Stimulated activated CD4-positive, alpha-beta T cell treated with anti-CD3 and anti-CD28 coated beads, TNF-alpha, amount 100 ng/mL, for 48 hours (primary cell): ENCODE data around the gene LUC7L3.

ENCODE experiments used
- DNase-seq, 3 donors: peaks; one replicate each; pipeline ENCODE4 v3.0.0-alpha.2; 2020; ENCODE audit warnings: low read depth in 3 of 3

The LUC7L3 gene

DNA sequence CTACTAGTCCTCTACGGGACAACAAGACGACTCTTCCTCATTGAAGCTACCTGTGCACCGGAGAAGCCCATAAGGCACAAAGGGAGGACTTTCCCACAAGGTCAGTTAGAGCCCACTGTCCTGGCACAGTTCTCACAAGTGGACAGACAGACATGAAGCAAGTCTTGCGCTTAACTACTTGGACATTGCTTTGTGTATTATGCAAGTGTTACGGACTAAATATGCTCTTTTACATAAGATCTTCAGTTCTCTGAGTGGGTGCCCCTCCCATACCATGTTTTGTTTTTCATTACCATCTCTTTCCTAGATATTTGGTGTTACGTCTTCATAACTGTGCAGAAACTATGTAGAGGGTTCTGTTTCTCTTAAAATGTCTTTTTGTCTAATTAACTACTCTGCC lies 29.8 kb downstream of the LUC7L3 start:
- DNase-seq = no peak

GRCh38 chr17:50754521-50754920 lies 35.1 kb downstream of the LUC7L3 start:
- DNase-seq = no peak

GRCh38 chr17:50758524-50758923 lies 39.1 kb downstream of the LUC7L3 start:
- DNase-seq = no peak

- no peak for DNase-seq
These were observed 39.7 kb downstream of the LUC7L3 start for GRCh38 chr17:50758989-50759544.

GRCh38 chr17:50762177-50762576 lies 42.8 kb downstream of the LUC7L3 start:
- DNase-seq = no peak

- no peak for DNase-seq
These were observed 44.5 kb downstream of the LUC7L3 start for GRCh38 chr17:50763716-50764475.

GRCh38 chr17:50764734-50765149 lies 45.3 kb downstream of the LUC7L3 start:
- DNase-seq = no peak

DNA sequence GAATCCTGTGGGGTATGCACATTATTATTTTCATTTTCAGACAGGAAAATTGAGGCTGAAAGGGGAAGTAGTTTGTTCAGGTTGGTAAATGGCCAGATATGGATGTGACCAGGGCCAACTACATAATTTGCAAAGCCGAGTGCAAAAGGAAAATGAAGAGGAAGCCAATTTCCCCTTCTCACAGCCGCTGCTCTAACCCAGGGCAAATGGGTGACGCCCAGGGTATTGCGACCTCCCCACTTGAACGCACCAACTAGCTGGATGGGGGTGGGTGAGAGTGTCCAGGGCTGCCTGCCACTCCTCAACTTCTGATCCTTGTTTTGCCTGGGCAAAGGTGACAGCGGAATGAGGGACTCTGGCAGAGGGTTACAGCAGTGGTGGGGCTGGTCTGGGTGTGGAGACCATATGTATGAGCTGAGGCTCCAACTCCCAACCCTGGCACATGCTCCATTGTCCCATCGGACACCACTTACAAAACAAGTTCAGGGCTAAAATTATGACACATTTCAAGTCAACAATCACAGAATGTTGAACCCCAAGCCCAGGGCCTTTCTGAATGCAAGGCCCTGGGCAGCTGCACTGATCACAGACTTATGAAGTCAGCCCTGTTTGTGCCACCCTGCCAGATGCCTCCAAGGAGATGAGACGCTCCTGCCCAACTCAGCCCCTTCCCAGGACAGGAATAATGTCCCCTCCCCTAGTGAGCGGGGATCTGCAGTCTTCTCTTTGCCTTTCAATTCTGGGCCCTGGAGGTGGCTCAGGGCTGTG lies 46.2 kb downstream of the LUC7L3 start:
- no peak for DNase-seq

- no peak for DNase-seq
These were observed 47.0 kb downstream of the LUC7L3 start for GRCh38 chr17:50766222-50767023.

DNA sequence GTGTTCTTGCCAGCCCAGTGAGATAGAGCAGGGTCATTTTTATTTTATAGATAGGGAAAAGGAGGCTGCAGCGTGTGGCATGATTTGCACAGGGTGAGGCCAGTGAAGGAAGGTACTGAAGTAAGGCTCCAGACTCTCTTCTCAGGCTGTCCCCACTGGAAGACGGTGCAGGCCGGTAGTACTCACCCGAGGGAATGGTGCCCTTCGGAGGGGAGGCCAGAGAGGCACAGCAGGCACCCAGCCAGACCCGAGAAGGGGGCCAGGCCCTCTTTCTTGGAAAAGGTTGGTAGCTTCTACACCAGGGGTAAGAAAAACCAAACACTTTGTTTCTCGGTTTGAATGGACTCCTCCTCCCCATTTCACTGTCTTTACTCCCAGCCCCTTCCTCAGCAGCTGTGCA lies 47.6 kb downstream of the LUC7L3 start:
- no peak for DNase-seq

DNA sequence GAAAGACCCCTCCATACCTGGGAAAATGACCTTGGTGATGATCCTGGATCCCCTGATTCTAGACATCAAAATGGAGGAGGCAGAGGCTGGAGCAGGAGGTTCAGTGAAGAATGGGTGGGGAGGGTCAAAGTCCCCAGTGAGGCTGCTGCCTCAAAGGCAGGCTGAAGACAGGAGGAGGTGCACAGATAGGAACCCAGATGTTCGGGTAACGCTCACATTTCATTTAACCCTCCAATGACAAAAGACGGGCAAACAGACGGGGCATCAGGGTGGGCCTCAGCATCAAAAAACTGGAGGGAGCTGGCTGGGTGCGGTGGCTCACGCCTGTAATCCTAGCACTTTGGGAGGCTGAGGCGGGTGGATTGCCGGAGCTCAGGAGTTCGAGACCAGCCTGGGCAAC lies 48.0 kb downstream of the LUC7L3 start, which contains the start of gene ANKRD40CL:
TSS of gene ANKRD40CL (minus strand) at position 73 of the 400 bp plus-strand sequence. CDS start 605 bp downstream, outside the sequence.
- no peak for DNase-seq

DNA sequence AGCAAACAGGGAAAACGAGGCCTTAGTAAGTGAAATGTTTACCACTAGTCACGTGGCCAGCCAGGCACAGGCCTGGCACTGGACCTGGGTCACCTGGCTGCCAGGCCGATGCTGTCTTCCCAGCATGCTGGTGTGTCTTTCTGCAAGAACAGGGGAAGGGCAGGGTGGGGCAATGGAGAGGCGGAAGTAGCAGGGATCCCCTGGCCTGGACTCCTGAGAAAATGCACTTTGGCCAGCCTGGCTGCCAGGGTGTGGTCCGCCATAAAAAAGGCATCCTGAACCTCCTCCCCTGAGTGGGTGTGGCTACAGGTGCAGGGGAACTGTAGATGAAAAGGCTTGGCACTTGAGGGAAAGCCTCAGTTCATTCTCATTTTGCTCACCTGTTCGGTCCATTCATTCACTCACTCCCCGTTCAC lies 49.0 kb downstream of the LUC7L3 start:
- DNase-seq = no peak

DNA sequence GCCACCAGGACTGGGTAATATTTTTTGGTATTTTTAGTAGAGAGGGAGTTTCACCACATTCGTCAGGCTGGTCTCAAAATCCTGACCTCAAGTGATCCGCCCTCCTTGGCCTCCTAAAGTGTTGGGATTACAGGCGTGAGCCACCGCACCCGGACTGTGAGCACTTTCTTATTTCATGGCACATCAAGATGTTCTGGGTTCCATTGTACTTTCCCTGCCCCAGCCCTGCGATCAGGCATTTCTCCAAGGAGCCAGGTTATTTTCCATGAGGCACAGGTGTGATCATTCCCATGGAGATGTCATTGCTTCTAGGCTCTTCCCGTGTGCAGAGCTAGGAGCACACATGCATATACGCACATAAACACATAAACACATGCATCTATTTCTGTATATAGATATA lies 50.5 kb downstream of the LUC7L3 start:
- DNase-seq = no peak

GRCh38 chr17:50770346-50770745 lies 50.9 kb downstream of the LUC7L3 start:
- DNase-seq = no peak

DNA sequence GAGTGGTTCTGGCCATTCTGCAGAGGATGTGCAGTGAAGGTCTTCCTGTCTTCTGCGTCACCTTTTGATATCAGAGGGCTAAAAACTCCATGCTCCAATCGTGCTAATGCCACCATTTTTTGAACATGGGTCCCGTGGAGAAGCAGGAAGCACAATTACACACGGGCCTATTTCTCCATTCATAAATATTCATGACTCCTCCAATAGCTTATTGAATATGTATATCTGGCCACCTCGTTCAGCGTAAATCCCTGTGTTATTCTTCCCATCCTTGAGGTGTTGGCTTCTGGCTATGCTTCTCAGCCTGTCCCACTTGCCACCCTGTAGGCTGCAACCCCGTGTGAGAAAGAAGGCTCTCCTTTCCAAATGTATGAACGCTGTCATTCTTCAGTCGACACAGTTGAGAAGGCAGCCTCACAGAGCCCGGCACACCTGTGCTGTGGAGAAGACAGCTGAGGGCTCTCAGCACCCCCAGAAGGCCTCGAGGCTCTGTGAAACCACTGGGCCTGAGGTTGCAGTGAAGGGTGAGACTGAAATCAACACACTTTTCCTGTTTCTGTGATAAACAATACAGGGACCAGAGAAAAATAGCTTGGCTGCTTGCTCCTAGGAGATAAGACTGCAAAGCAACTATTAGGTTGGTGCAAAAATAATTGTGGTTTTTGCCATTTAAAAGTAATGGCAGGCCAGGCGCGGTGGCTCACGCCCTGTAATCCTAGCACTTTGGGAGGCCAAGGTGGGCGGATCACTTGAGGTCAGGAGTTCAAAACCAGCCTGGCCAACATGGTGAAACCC lies 52.8 kb downstream of the LUC7L3 start:
- no peak for DNase-seq

DNA sequence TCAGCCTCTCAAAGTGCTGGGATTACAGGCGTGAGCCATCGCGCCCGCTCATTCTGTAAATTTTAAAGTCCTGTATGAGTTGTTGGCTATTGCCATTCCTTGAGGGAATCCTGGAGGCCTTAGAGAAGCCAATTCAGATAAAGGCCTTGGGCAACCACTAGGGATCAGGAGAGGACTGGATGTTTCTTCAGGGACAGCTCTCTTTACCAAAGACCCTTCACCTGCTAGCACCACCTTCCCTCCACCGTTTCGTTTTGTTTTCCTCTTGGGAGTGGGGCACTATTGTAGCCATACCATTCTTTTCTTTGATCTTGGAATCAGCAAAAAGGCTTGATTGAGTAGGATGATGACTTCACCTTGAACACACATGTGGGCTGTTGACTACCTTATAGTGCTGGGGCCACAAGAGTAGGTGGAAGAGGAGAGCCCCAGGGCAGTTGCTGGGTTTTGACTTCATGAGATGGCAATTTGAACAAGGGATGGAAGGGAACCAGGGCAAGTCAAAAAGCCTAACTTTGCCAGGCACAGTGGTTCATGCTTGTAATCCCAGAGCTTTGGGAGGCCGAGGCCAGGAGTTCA lies 54.9 kb downstream of the LUC7L3 start:
- no peak for DNase-seq

DNA sequence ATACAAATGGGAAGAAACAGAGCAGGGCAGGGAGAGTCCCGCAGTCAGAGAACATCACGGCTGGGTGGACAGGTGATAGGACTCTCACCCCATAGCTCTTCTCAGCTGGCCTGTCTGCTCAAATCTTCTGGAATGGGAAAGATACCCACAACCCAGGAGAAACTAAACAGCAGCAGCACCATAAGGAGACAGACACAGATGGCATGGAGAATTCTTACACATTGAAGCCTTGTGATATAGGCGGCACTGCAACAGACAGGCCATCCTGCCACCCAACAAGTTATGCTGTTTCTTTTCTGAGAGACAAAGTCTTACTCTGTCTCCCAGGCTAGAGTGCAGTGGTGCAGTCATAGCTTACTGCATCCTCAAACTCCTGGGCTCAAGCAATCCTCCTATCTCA lies 56.5 kb downstream of the LUC7L3 start:
- no peak for DNase-seq

- no peak for DNase-seq
These were observed 59.1 kb downstream of the LUC7L3 start for GRCh38 chr17:50778471-50778870.

DNA sequence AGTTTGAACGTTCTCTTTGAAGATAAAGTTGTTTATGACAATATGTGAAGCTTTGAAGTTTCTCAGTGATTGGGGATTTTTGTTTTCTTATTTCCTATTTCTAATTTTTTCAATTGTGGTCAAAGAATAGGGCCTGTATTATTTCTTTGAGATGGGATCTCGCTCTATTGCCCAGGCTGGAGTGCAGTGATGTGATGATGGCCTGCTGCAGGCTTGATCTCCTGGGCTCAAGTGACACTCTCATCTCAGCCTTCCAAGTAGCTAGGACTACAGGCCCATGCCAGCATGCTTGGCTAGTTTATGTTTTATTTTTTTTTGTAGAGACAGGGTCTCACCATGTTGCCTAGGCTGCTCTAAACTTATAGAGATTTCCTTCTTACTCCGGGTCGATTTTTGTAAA lies 59.6 kb downstream of the LUC7L3 start:
- DNase-seq = no peak

GRCh38 chr17:50779747-50780353 lies 60.4 kb downstream of the LUC7L3 start:
- peak in 1 of 3 donors; percentile 2 for DNase-seq
